GM19043 (cell line): ENCODE results near the gene MAD1L1.

ENCODE experiments used
- ATAC-seq: cut with Tn5 transposase; IDR thresholded peaks from one replicate; pipeline ENCODE4 v1.9.1; 2021; ENCODE audit warnings: low read depth; ENCODE audit not compliant: unreplicated experiment

MAD1L1 gene

DNA sequence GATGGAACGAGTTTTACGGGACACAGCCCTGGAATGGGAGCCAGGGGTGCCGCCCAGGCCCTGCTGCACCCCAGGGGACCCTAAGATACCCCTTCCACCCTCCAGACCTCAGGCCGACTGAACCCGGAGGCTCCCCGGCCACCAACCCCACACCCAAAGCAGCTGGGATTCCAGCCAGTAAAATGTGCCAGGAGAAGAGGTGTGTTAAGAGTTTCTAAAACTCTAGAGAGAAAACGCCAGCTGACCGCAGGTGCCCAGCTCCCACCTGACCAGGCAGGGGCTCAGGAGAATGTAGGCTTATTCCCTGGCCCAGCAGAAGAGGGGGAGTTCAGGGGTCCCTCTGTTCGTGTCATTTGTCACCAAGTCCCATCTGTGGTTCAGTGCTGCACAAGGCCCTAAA, 26.7 kb upstream of the MAD1L1 start:
- no peak for ATAC-seq

DNA sequence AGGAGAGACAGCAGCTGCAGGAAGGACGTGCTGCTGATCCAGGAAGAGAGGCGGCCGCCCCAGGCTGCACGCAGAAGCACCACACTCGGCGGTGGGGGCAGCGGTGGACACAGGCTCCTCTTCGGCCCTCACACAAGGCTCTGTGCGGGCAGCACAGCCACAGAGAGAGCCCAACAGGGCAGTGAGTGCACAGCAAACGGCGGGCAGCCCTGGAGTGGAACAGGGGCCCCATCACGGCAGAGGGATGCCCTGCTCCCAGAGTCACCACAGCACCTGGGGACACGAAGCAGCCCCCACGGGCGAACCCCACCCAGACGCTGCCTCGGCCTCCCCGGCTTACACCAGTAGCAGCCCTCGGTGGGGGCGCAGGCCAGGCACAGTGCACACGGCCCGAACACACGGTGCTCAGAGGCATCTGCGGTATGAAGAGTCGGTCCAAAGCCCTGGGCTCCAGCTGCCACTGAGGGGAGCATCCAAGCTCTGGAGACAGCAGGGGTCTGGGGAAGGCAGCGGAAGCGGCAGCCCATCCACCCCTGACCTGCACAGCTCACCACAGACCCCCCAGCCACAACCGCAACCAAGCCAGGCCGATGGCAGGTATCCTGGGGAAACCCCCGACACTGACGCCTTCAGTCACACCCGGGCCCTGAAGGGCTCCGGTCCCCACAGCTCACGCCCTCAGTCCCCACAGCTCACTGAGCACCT, 26.1 kb upstream of the MAD1L1 start:
- no peak for ATAC-seq

DNA sequence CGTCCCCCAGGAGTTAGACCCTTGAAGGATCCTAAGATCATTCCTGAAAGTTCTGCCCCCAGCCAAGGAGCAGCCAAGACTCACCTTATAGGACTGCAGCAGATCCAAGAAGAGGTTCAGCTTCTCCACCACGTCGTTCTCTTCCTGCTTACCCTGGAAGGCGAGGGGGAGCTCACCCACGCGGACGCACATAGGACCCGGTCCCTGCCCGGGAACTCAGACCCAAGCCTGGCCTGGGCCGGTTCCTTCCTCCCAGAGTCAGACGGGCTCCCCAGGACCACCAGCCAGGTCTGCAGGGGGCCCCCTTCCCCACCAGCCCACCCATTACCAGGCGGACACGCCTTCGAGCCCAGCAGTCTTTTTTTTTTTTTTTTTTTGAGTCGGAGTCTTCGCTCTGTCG, 24.9 kb upstream of the MAD1L1 start:
- no peak for ATAC-seq

DNA sequence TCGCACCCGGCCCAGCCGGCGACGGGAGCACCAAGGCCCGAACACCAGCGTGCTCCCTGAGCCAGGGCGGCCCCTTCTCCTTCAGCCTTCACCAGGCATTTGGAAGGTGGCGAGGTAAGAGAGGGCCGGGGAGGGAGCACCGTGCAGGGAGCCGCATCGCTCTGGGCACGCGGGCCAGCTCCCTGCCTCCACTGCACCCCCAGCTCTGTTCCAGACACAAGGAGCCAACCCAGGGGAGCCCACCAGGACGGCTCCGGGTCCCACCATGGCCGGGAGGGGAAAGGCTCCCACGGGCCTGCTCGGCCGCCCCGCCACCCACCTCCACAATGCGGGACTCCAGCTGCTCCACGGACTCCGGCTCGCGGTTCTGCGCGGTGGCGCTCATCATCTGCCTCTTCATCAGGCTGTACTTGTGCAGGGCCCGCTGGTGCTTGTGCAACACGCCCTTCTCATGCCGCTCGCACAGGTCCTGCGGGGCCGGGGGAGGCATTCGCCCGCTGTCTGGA, 24.4 kb upstream of the MAD1L1 start:
- no peak for ATAC-seq

DNA sequence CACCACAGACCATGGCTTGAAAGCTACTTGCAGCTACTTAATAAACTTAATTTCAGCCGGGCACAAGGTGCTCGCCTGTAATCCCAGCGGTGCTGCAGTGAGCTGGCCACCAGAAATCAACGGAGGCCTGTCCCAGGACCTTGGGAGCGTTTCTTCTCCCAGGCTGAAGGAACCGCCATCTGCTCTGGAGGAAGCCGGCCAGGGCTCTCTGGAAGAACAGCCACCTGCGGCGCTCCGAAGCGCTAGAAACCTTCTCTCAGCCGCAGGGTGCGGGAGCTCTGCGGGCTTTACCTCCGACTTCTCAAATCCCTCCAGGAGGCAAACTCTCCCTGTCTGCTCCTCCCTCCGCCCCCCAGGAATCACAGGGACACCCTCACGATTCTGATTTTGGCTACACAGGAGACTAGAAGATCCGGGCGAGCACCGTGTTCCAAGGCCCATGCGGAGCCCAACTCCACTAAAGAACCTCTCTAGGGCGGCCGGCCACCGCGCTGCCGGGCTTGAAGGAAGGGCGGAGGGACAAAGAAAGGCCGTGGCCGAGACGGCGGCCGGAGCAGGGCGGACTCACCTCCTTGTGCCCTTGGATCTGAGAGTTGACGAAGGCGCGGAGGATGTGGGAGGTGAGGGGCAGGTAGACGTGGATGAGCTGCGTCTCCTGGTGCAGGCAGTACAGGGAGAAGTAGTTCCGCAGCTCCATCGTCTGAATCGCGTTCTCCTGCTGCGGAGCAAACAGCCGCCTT, 23.7 kb upstream of the MAD1L1 start:
- ATAC-seq, result no peak

GRCh38 chr7:2255145-2256139, 22.7 kb upstream of the MAD1L1 start:
- ATAC-seq, result no peak

DNA sequence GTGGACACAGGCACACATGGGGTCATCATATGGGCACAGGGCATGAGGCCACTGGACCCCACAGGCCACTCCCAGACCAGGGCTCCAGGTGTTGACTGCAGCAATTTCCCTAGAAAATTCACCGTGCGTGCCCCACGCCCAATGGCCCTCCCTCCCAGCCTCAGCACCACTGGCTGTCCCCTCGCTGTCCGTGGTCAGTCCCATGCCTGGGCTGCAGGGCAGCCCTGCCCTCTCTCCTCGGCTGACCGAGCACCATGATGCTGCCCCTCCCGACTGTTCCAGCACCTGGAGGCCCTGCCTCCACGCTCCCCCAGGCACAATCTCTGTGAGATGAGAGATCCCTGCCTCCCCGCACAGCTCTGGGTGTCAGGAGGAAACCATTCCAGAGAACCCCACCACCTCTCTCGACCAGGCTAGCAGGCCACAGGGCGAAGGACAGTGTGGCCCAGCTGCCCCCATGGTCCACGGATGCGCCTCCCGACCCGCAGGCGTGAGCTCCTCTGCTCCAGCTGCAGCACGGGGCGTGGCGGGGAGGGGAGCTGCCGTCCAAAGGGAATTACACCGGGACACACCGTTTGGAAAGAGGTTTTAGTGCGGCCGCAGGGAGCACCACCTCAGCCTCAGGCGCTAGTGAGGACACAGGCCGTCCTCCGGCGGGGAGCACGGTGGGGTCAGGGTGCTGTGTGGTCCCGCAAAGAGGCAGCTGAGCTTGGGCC, 21.8 kb upstream of the MAD1L1 start:
- ATAC-seq, result no peak

DNA sequence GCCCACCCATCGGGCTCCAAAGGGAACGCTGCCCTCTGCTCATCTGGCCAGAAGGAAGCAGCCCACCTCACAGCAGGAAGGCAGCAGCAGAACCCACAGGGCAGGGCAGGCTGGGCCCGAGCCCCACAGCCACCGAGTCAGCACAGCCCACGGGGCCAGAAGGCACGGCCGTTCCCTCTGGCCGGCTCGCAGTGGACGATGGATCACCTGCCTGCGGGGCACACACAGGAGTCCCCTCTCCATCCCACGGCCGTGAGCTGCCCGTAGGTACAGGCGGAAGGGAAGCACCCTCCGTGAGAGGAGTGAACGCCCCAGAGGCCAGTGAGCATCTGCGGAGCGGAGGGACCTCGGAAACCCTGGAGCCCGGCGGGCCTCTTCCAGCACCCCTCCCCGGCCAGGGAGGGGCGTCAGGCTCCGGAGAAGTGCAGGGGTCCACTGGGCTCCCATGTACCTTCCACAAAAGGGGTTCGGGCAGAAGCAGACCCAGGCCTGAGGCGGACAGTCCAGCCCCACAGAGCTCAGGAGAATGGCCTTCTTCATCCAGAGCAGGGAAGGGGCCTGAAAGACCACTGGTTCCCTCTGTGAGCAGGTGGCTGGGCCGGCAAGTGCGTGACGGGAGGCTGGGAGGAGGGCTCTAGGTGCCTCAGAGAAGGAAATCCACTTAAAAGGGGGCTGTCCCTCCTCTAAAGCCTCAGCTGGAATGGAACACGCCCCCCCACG, 20.9 kb upstream of the MAD1L1 start:
- ATAC-seq, result no peak

DNA sequence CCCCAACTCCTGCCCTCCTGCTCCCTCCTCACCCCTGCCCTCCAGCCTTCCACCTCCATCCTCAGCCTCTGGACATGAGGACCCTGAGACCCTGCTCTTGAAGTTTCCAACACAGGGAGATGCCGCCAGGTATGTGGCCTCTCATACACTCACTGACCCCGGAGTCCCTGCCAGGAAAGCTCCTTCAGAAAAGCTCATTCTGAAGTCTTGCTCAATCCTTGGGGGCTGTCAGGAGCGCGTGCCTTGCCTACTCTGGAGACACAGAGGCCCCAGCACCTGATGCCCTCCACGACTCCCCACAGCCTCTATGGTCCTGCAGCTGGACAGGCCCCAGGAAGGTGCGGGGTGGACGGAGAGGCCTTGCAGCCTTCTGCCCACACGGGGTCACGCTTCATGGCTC, 20.3 kb upstream of the MAD1L1 start:
- no peak for ATAC-seq

- ATAC-seq, result no peak
Observed at GRCh38 chr7:2251841-2252771, 19.4 kb upstream of the MAD1L1 start.

DNA sequence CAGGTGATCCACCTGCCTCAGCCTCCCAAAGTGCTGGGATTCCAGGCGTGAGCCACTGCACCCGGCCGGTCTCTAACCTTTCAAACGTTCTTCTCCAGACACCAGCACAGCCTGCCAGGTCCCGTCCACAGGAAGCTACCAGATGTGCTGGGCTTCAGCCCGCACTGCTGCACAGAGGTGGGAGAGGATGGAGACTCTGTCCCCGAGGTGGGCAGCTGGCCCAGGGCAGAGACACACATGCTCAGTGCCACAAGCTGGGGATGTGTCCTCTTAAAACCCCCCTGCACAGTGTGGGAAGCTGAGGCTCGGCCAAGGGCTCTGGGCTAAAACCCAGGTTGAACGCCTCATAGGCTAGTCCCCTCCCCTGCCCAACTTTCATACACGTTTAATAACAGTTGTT, 18.6 kb upstream of the MAD1L1 start:
- no peak for ATAC-seq

- no peak for ATAC-seq
Observed at GRCh38 chr7:2249744-2250323, 17.1 kb upstream of the MAD1L1 start.

DNA sequence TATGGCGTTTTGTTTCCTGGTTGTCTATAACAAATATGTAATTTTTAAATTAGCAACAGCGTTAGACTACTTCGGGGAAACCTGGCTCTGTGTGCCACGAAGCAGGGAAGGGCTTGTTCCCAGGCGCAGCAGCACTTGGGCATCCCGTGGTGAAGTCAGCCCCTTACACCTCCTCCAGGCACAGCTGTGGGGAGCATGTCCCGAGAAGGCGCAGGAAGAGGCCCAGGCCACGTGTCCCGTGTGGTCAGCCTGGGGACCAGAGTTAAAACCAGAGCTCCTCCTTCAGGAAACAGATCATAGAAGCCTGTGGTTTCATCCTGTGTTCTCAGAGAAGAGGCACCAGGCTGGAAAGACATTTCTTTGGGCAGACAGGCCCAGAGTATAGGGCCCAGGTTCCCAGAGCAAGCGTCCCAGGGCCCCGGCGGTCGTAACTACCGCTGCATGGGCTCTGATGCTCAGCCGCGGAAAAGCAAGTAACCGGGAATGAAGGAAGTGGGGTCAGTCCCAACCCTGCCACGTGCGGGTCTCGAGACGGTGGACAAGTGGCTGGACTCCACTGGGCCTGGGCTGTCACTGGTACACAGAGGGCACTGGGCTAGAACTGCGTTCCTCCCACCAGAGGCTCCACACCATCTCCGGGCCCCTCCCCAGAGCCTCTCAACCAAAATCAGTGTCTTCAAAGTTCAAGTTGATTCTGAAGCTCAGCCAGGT, 16.4 kb upstream of the MAD1L1 start:
- peak; percentile 54 for ATAC-seq

DNA sequence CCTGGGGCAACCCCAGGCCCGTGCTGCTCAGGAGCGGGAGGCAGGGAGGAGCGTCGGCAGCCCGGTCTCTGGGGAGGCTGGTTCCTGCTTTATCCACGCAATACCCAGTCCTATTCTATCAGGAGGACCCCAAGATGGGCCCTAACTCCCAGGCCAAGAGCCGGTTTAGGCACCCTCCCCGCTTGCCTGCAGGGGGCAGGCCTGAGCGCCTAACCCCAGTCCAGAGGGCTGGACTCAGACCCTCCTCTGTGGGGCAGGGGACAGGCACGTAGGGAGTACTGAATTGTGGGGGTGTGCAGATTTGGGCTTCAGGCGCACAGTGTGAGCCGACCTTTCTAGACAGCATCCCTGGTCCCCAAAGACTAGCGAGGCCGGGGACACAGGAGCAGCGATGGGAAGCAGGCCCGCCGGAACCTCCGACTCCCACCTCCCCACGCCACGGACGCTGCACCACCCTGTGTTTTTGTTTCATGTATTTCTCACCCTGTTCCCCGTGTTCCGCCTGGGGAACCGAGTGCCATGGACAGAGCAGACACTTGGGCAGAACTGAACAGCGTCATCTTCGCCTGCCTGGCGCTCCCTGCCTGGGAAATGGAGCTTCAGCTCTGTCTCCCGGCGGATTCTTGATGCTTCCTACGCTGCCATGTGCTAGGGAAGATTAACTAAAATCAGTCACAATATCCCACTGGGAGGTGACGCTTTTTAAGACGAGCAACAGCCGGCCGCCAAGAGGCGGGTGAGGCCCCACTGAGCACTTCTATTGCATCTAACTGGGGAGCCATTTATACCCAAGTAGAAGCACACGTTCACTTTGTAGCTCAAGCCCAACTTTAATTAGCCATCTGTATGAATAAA, 14.6 kb upstream of the MAD1L1 start:
- no peak for ATAC-seq

GRCh38 chr7:2245883-2246675, 13.3 kb upstream of the MAD1L1 start:
- no peak for ATAC-seq
